HG03103 (cell line): ENCODE data around the gene SMIM33.
"Not testable (repeated sequence)": the region's sequence is repeated elsewhere in the genome, so short reads cannot be mapped to it uniquely, and the experiment has no call there.

Experiments
- ATAC-seq: cut with Tn5 transposase; IDR thresholded peaks from one replicate; pipeline ENCODE4 v1.9.1; 2021; ENCODE audit warnings: low read depth; ENCODE audit not compliant: unreplicated experiment

The SMIM33 gene

DNA sequence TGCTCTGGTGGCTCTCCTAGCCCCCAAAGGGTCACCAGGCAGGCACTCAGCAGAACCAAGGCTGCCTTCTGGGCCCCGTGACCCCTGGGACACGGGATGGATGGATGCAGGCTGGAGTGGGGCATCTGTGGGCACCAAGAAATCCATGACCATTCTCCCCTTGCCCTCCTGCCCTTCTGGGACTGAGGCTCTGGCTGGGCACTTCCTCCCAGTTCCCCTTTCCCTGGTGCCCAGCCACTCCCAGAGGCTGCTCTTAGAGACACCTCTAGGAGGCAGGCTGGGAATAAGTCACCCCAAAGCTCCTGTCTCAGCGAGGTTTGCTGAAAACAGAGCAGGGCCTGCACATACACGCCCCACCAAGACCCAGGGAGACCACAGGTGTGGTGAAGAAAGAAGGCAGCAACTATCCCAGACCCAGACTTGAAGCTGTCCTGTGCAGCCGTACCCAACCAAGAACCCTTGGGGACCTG is 10.8 kb downstream of the SMIM33 start:
- no peak for ATAC-seq

DNA sequence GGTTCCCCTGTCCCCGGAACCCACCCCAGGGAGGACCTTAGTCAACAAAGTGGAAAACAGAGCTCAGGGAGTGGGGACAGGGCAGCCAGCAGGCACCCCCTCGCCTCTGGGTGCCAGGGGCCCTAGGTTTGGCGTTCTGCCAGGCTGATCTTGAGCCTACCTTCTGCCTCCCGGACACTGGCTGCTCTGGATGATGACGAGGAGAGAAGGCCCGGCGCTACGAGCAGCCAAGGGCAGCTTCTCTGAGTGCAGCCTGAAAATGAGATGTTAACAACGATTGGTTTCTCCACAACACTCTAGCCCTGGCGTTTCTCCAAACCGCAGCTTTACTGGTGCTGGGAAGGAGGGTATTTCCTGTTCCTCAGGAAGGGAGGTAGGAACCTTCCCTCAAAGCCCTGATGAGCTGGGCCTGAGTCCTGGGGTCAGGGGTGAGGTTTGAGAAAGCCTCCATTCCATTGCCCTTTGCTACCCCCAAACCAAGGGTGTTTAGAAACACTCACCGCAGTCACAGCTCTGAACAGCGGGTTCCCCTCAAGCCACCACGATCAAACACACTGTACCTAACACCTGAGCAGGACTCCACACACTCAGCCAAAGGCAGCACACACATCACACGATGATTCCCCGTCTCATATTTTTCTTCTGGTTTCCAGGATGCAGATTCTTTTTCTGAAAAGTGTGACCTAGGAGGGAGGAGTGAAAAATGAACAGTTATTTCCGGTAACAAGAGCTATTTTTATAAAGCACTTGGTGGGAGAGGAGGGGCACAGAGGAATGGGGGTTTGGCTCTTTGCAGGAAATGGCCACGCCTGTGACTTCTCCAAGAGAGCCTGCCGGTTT is 11.5 kb downstream of the SMIM33 start, which contains the start of gene STING1:
STING1 (minus strand) TSS at position 709 of the 840 bp plus-strand sequence. CDS start 1,054 bp downstream, outside the sequence.
- ATAC-seq = no peak

DNA sequence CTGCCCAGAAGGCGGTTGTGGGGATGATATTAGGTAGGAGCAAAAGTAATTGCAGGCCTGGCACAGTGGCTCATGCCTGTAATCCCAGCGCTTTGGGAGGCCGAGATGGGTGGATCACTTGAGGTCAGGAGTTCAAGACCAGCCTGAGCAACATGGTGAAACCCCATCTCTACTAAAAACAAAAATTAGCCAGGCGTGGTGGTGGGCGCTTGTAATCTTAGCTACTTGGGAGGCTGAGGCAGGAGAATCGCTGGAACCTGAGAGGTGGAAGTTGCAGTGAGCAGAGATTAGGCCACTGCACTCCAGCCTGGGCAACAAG is 12.0 kb downstream of the SMIM33 start:
- not testable (repeated sequence) for ATAC-seq

DNA sequence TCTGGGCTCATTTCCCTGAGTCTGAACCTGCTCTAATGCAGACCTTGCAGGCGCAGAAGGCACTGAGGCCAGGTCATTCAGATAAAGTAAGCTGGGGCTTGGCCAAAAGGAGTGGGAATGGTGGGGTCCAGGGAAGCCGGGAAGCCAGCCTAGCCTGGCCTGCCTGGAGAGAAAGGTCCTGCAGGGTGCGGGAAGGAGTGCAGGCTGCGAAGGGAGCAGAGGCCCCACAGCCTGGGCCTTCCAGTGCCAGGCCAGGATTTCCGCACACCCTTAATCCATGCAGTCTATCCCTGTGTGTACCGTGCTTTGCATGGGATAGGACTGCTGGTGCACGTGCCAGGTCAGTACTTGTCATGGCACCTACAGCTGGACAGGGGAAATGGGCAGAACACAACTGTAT is 15.4 kb downstream of the SMIM33 start:
- ATAC-seq = no peak

DNA sequence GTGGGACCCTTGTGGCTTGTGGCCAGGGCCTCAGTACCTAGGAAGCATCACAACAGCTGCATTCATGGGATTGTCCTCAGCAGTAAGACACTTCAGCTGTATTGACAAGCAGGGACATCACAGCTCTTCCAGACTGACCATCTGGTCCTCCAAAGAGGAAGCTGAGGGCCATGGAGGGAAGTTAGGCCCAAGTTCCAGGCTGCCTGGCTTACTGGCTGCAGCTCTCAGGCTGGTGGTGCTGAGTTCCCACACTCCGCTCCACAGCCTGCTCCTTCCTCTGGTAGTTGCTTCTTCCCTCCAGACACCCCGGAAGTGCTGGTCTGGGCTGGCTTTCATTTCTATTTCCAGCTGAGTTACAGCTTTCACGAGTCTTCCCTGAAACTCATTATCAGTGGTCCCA is 17.5 kb downstream of the SMIM33 start:
- ATAC-seq = no peak

DNA sequence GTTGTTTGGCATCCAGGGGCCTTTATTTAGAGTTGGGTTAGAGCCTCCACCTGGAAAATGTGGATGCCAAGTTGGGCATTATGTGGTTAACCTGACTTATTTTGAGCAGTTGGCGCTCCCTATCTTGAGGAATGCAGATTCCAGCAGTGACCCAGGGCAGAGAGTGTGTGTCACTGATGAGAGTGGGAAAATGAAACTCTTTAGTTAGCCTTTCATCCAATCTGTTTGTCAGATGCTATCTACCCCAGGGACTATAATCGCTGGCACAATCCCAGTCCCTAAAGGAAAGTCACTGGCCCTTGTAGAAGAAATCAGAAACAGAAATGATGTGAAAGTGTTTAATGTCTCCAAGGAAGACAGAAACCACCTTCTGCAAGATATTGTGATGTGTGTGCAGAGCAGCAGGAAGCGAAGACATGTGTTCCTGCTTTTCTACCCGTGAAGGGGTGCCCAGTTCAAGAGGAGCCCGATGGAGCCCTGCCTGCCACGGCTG is 21.9 kb downstream of the SMIM33 start:
- no peak for ATAC-seq

DNA sequence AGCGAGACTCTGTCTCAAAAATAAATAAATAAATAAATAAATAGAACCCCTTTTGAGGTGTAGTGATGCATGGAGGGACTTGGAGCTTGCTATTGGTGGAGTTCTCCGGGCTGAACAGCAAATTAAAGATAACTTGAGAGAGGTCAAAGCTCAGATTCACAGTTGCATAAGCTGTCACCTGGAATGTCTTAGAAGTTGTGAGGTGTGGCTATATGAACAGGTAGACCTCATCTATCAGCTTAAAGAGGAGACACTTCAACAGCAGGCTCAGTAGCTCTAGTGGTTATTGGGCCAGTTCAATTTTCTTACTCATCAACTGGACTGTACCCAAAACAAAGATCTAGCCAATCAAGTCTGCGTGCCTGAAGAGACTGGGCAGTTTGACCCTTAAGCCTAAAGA is 23.5 kb downstream of the SMIM33 start:
- no peak for ATAC-seq

DNA sequence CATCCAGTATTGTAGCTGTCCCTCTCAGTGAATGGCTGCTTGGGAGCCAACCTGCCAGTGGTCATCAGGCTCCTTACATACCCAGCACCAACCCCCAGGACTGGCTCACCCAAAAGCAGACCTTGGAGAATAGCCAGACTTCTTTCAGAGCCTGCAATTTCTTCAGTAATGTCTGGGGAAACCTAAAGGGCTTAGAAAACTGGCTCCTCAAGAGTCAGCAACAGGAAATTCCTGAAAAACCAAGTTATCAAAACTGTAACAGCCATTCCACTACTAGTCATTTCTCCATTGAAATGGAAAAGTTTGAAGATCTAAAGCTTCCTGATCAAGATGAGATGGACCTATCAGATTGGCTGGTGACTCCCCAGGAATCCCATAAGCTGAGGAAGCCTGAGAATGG is 24.0 kb downstream of the SMIM33 start:
- ATAC-seq = no peak

DNA sequence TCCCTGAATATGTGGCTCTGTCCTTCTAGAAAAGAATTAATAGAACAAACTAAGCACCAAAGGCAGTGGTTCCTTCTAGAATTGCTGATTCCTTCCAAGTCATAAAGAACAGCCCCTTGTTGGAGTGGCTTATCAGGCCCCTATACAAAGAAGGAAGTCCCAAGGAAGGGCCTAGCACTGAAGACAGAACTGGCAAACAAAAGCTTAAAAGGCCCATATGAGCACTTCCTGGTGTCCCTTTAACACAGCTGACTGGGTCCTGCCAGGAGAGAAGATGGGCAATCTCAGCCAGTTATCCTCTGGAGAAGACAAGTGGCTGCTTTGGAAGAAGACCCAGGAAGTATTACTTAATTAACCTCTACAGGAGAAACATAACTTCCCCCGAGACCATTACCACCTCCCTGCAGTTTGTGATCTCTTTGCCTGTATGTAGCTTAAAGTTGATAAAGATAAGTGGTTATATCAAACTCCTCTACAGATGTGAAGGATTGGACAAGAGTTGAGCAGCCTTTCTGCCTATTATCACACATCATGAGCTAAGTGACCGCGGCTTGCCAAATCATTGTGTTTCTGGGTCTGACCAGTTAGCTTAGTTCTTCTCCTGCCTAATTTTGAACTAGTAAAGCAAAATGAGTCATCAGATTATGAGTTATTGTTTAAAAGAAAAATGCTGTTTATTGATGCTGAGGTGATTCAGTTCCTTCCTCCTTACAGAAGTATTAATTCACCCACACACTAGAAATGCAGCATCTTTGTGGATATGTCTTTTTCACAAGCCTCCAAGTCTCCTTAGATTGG is 25.0 kb downstream of the SMIM33 start:
- no peak for ATAC-seq

DNA sequence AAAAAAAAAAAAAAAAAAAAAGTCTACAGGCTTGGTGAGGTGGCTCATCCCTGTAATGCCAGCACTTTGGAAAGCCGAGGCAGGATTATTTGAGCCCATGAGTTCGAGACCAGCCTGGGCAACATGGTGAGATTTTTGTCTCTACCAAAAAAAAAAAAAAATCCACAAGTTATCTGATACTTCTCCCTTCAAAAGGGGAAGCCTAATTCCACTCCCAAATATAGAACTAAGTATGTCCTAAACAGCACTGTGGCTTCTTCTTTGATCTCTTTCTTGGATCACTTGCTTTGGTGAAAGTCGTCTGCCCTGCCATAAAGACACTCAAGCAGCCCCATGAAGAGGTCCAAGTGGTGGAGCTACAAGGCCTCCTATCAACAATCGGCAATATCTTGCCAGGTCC is 30.6 kb downstream of the SMIM33 start:
- no peak for ATAC-seq

DNA sequence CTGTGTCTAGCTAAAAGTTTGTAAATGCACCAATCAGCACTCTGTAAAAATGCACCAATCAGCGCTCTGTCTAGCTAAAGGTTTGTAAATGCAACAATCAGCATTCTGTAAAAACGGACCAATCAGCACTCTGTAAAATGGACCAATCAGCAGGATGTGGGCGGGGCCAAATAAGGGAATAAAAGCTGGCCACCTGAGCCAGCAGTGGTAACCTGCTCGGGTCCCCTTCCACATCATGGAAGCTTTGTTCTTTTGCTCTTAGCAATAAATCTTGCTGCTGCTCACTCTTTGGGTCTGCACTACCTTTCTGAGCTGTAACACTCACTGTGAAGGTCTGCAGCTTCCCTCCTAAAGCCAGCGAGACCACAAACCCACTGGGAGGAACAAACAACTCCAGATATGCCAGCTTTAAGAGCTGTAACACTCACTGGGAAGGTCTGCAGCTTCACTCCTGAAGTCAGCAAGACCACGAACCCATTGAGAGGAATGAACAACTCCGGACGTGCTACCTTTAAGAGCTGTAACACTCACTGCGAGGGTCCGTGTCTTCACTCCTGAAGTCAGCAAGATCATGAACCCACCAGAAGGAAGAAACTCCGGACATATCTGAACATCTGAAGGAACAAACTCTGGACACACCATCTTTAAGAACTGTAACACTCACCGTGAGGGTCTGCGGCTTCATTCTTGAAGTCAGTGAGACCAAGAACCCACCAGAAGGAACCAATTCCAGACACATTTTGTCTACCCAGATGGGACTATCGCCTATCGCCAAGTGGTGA is 32.4 kb downstream of the SMIM33 start:
- ATAC-seq = not testable (repeated sequence)

DNA sequence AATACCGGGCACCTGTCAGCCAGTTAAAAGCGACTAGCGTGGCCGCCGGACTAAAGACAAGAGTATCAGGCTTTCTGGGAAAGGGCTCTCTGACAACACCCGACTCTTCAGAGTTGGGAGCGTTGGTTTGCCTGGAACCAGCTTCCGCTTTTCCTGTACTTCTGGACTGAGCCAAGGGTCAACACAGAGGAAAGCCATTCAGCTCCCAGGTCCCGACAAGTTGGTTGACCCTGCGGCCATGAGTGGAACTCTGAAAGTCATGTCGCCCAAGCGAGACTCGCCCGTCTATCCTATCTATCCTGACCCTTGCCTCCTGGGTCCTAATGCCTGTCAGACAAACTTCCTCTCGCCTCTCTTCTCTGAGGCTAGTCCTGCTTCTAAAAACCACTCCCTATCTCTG is 33.1 kb downstream of the SMIM33 start:
- ATAC-seq = not testable (repeated sequence)

DNA sequence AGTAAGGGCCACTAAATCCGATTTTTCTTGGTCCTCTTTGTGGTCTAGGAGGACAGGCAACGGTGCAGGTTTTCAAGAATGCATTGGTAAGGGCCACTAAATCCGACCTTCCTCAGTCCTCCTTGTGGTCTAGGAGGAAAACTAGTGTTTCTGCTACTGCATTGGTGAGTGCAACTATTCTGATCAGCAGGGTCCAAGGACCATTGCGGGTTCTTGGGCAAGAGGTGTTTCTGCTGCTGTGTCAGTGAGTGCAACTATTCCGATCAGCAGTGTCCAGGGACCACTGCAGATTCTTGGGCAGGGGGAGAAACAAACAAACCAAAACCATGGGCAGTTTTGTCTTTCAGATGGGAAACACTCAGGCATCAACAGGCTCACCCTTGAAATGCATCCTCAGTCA is 33.9 kb downstream of the SMIM33 start:
- ATAC-seq = not testable (repeated sequence)

DNA sequence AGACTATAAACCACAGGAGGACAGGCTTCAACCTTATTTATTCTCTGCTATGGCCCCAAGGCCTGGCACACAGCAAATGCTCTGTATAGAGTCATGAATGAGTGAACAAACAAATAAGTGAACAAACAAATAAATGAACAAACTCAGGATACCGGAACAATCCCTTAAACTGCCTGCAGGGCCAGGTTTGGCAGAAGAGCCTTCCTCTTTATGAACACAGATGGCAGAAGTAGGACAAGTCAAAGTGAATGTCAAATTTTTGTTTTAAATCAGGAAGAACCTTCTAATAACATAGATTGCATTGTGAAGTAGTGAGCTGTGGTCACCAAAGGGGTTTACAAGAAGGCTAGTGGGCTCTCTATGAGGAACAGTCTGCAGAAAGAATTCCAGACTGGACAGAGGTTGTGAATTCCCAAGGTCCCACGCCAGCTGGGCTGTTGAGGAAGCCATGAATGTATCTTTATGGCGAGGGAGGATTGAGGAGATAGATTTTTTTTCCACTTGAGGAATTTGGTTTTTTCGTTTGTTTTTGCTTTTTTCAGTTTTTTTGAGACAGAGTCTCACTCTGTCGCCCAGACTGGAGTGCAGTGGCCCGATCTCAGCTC is 42.1 kb downstream of the SMIM33 start:
- ATAC-seq = no peak

DNA sequence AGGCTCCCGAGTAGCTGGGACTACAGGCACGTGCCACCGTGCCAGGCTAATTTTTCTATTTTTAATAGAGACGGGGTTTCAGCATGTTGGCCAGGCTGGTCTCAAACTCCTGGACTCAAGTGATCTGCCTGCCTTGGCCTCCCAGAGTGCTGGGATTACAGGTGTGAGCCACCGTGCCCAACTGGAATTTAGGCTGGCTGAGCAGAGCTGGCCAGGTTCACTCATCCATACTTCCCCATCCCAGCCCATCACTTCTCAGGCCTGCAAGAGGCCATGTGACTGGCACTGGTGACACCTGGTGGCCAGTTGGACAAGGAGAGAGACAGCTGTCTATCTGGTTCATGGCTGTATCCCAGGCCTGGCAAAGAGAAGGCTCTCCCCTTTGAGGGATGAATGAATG is 42.6 kb downstream of the SMIM33 start:
- ATAC-seq = not testable (repeated sequence)

DNA sequence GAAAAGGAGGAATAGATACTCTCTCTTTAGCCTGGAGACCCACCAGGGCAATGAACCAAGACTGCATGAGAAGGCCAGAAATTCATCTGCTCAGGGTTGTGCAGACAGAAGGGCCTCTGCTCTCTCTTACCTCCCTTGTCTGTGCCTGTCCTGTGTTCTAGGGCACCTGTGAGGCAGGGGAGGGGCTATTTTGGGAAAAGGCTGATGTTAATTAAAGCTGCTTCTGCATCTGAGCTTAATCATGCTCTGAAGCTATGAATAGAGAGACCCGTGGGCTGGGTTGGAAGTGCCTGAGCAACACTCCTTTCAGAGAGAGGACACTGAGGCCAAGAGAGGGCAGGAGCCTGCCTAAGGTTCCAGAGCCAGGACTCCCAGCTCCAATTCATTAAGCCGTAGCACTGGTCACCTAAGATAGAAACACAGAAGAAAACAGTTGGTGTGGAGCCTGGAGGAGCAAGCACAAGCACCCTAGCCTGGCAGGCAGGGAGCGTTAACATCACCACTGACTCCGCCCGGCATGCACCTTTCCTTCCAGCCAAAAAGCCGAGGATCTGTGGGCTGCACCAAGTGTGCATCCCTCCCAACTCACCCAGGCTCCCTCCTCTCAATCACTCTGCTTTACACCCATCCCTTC is 43.2 kb downstream of the SMIM33 start:
- ATAC-seq = no peak

DNA sequence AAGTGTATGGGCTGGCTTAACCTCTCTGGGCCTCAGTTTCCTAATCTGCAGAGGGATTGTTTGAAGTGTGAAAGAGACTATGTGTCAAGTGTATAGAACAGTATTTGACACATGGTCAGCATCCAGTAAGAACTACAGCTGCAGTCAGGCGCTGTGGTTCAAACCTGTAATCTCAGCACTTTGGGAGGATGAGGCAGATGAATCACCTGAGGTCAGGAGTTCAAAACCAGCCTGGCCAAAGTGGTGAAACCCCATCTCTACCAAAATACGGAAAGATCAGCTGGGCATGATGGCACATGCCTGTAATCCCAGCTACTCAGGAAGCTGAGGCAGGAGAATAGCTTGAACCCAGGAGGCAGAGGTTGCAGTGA is 43.7 kb downstream of the SMIM33 start:
- no peak for ATAC-seq

DNA sequence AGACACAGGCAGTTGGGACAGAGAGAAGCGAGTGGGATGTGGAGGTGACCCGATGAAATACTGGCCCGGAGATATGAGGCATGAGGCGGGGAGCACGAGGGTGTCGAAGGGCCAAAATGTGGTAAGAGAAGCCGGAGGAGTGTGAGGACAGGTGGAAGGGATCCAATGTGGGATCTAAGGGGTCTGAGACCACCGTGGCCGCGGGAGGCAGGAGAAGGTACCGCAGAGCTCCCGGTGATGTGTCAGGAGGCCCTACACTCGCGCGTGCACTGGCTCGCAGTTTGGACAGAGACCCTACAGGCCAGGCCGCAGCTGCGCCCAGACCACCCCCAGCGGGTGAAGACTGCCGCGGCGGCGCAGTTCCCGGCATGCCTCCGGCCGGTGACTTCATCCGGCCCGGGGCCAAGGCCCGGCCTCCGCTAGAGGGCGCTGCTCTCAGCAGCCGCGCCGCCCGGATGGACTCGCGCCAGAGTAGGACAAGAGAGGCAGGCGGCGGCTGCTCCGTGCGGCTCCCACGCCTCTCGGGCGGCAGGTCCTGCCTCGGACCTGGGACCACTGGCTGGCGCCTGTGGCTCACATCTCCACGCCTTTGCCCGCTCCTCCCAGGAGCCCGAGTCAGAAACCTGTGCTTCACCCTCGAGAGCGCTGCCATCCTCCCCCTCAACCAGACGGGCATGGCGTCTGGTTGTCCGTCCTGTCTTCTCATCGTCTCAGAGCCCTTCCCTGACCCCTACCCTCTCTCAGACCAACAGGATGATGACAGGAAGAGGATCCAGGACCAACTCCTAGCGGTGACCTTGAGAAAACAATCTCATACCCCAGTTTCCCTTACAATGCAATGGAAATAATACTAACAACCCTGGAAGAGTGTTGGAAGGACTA is 47.1 kb downstream of the SMIM33 start:
- peak; percentile 84 for ATAC-seq
